Activated CD8-positive, alpha-beta T cell treated with anti-CD3 and anti-CD28 coated beads, Interleukin-2, amount 10 ng/mL, durations not matched to agents 7 days and 5 days (primary cell): Measurements from ENCODE around the gene SSH2. TPM values are rescaled to one million over a fixed set of nuclear protein-coding genes. Genes with fewer than 3 reads are reported as not detected.
"Not testable (repeated sequence)": the region's sequence is repeated elsewhere in the genome, so short reads cannot be mapped to it uniquely, and the experiment has no call there.

ENCODE experiments used
- ATAC-seq: fragments of 150-1000 bp; cut with Tn5 transposase; one replicate; pipeline ENCODE4 v1.10.0; 2021; ENCODE audit warnings: moderate library complexity
- CTCF ChIA-PET: fragments of 350-600 bp; sonication (Branson Sonifier 250); formaldehyde crosslinking; loops from one replicate; lab custom pipeline; 2021; ENCODE audit warnings: antibody characterized with exemption; lab: Charles Lee
- POLR2A ChIA-PET: fragments of 350-600 bp; sonication (Branson Sonifier 250); formaldehyde crosslinking; loops from one replicate; lab custom pipeline; 2021; ENCODE audit warnings: antibody characterized with exemption; lab: Charles Lee
- DNase-seq: peaks from one replicate; pipeline ENCODE4 v3.0.0-alpha.2; 2020
- H3K27ac Mint-ChIP-seq: one replicate; pipeline ENCODE4 v1.8.0; 2021; ENCODE audit warnings: mild to moderate bottlenecking, mixed read lengths
- H3K27me3 Mint-ChIP-seq: one replicate; pipeline ENCODE4 v1.8.0; 2021; ENCODE audit warnings: low read depth, mixed read lengths
- H3K36me3 Mint-ChIP-seq: one replicate; pipeline ENCODE4 v1.8.0; 2021; ENCODE audit warnings: low read depth, mixed read lengths
- H3K4me1 Mint-ChIP-seq: one replicate; pipeline ENCODE4 v1.8.0; 2021; ENCODE audit warnings: low read depth, mixed read lengths
- H3K4me3 Mint-ChIP-seq: one replicate; pipeline ENCODE4 v1.8.0; 2021; ENCODE audit warnings: mild to moderate bottlenecking, mixed read lengths
- H3K9me3 Mint-ChIP-seq: one replicate; pipeline ENCODE4 v1.8.0; 2022; ENCODE audit warnings: mixed read lengths; ENCODE audit not compliant: insufficient read depth
- total RNA-seq, 2 experiments: library from RNA; stranded (reverse); gene quantifications; one replicate each; pipeline ENCODE4 v1.2.3, GENCODE V29; 2021

The SSH2 gene
- total RNA-seq, 2 experiments from 2014 or later = 73.5 to 79.6 TPM

- Mint-ChIP-seq H3K27me3 (no peaks in the 10 kb centered on the region), H3K4me3 (no peak overlapping the region), H3K9me3 (peaks cover 5% of the 10 kb centered on the region), H3K27ac (no peak overlapping the region), H3K36me3 (peaks cover 38% of the 10 kb centered on the region), H3K4me1 (peaks cover 55% of the 10 kb centered on the region)
- DNase-seq (no peak), ATAC-seq (no peak)
- POLR2A ChIA-PET = no interaction called here
- CTCF ChIA-PET = interaction anchor here (1.6 to 2.3 kb wide), 2 partner anchors 32 to 89 kb away, joined by 3 to 8 read pairs; no protein-coding TSS in a partner anchor
Measured at GRCh38 chr17:29728490-29728889, 201.5 kb downstream of the SSH2 start.

GRCh38 chr17:29726715-29727252, 203.2 kb downstream of the SSH2 start:
- Mint-ChIP-seq H3K27ac (peak overlapping the region; percentile 70), H3K36me3 (peaks cover 32% of the 10 kb centered on the region), H3K4me3 (no peak overlapping the region), H3K9me3 (peaks cover 5% of the 10 kb centered on the region), H3K4me1 (peaks cover 60% of the 10 kb centered on the region), H3K27me3 (no peaks in the 10 kb centered on the region)
- ChIA-PET CTCF (interaction anchor here (0.8 to 2.3 kb wide), 4 partner anchors 9 to 205 kb away, joined by 3 to 8 read pairs (median 6); no protein-coding TSS in a partner anchor), POLR2A (no interaction called here)
- ATAC-seq (peak; percentile 40), DNase-seq (no peak)

- CTCF ChIA-PET = interaction anchor here (1.0 kb wide), 1 partner anchor 8 kb away, joined by 4 read pairs; no protein-coding TSS in a partner anchor
- H3K4me3 Mint-ChIP-seq, ATAC-seq, H3K27me3 Mint-ChIP-seq, H3K27ac Mint-ChIP-seq, POLR2A ChIA-PET, H3K9me3 Mint-ChIP-seq, DNase-seq: not testable (repeated sequence)
- Mint-ChIP-seq H3K4me1 (peaks cover 70% of the 10 kb centered on the region), H3K36me3 (peaks cover 34% of the 10 kb centered on the region)
Measured at GRCh38 chr17:29725408-29725807, 204.6 kb downstream of the SSH2 start.

- peaks cover 37% of the 10 kb centered on the region for H3K36me3 Mint-ChIP-seq
- no peaks in the 10 kb centered on the region for H3K27me3 Mint-ChIP-seq
- no peaks in the 10 kb centered on the region for H3K9me3 Mint-ChIP-seq
- H3K4me3 Mint-ChIP-seq = peak overlapping the region; percentile 6
- ATAC-seq (peak; percentile 31), DNase-seq (no peak)
- peaks cover 63% of the 10 kb centered on the region for H3K4me1 Mint-ChIP-seq
- POLR2A ChIA-PET = interaction anchor here (1.1 to 2.6 kb wide), 5 partner anchors 10 to 106 kb away, joined by 3 to 23 read pairs (median 5); no protein-coding TSS in a partner anchor
- CTCF ChIA-PET = interaction anchor here (0.6 to 3.5 kb wide), 16 partner anchors 10 to 207 kb away, joined by 3 to 13 read pairs (median 4); no protein-coding TSS in a partner anchor
- H3K27ac Mint-ChIP-seq = peak overlapping the region; percentile 51
Measured at GRCh38 chr17:29723278-29724047, 206.6 kb downstream of the SSH2 start.

GRCh38 chr17:29722411-29723198, 207.4 kb downstream of the SSH2 start:
- ATAC-seq = peak; percentile 73

GRCh38 chr17:29720551-29720950, 209.5 kb downstream of the SSH2 start:
- Mint-ChIP-seq H3K4me3 (no peak overlapping the region), H3K27me3 (no peaks in the 10 kb centered on the region), H3K4me1 (peaks cover 38% of the 10 kb centered on the region), H3K9me3 (no peaks in the 10 kb centered on the region), H3K36me3 (peaks cover 47% of the 10 kb centered on the region), H3K27ac (no peak overlapping the region)
- ChIA-PET CTCF (no interaction called here), POLR2A (no interaction called here)
- ATAC-seq (no peak), DNase-seq (no peak)

More at GRCh38 chr17:29722411-29723198, 207.4 kb downstream of the SSH2 start:
- Mint-ChIP-seq H3K36me3 (peaks cover 36% of the 10 kb centered on the region), H3K27me3 (no peaks in the 10 kb centered on the region), H3K4me1 (peaks cover 55% of the 10 kb centered on the region), H3K9me3 (no peaks in the 10 kb centered on the region), H3K27ac (peak overlapping the region; percentile 20), H3K4me3 (peak overlapping the region; percentile 3)
- ChIA-PET POLR2A (interaction anchor here (0.6 to 2.6 kb wide), 5 partner anchors 11 to 371 kb away, joined by 3 to 23 read pairs (median 5); no protein-coding TSS in a partner anchor), CTCF (interaction anchor here (0.8 to 3.5 kb wide), 14 partner anchors 9 to 208 kb away, joined by 3 to 13 read pairs (median 5); no protein-coding TSS in a partner anchor)
- peak; percentile 41 for DNase-seq

GRCh38 chr17:29719469-29719868, 210.6 kb downstream of the SSH2 start:
- Mint-ChIP-seq H3K27me3 (no peaks in the 10 kb centered on the region), H3K27ac (no peak overlapping the region), H3K4me1 (peaks cover 39% of the 10 kb centered on the region), H3K9me3 (no peaks in the 10 kb centered on the region), H3K36me3 (peaks cover 46% of the 10 kb centered on the region), H3K4me3 (no peak overlapping the region)
- CTCF ChIA-PET = no interaction called here
- ATAC-seq (no peak), DNase-seq (no peak)
- POLR2A ChIA-PET = no interaction called here

GRCh38 chr17:29718446-29719039, 211.5 kb downstream of the SSH2 start:
- Mint-ChIP-seq H3K4me3 (no peak overlapping the region), H3K36me3 (peaks cover 46% of the 10 kb centered on the region), H3K27ac (no peak overlapping the region), H3K27me3 (no peaks in the 10 kb centered on the region), H3K4me1 (peaks cover 42% of the 10 kb centered on the region), H3K9me3 (no peaks in the 10 kb centered on the region)
- ChIA-PET POLR2A (no interaction called here), CTCF (no interaction called here)
- DNase-seq = no peak
- ATAC-seq = no peak

- ATAC-seq = no peak
- ChIA-PET POLR2A (no interaction called here), CTCF (interaction anchor here (1.1 to 1.4 kb wide), 4 partner anchors 9 to 100 kb away, joined by 3 read pairs; no protein-coding TSS in a partner anchor)
- no peak for DNase-seq
- H3K36me3 Mint-ChIP-seq = peaks cover 51% of the 10 kb centered on the region
- no peak overlapping the region for H3K27ac Mint-ChIP-seq
- H3K4me3 Mint-ChIP-seq = no peak overlapping the region
- no peaks in the 10 kb centered on the region for H3K9me3 Mint-ChIP-seq
- peaks cover 37% of the 10 kb centered on the region for H3K4me1 Mint-ChIP-seq
- no peaks in the 10 kb centered on the region for H3K27me3 Mint-ChIP-seq
Measured at GRCh38 chr17:29717817-29718216, 212.2 kb downstream of the SSH2 start.

- no peaks in the 10 kb centered on the region for H3K9me3 Mint-ChIP-seq
Measured at GRCh38 chr17:29716566-29716965, 213.5 kb downstream of the SSH2 start.

GRCh38 chr17:29715680-29716079, 214.3 kb downstream of the SSH2 start:
- Mint-ChIP-seq H3K27ac (no peak overlapping the region), H3K4me1 (peaks cover 30% of the 10 kb centered on the region), H3K36me3 (peaks cover 59% of the 10 kb centered on the region), H3K27me3 (no peaks in the 10 kb centered on the region), H3K4me3 (no peak overlapping the region), H3K9me3 (no peaks in the 10 kb centered on the region)
- no peak for DNase-seq
- ATAC-seq = no peak
- ChIA-PET CTCF (interaction anchor here (1.1 kb wide), 1 partner anchor 64 kb away, joined by 3 read pairs; no protein-coding TSS in a partner anchor), POLR2A (interaction anchor here (1.0 kb wide), 1 partner anchor 46 kb away, joined by 3 read pairs; no protein-coding TSS in a partner anchor)

More at GRCh38 chr17:29716566-29716965, 213.5 kb downstream of the SSH2 start:
- CTCF ChIA-PET = interaction anchor here (1.1 to 1.4 kb wide), 2 partner anchors 77 to 99 kb away, joined by 3 read pairs; no protein-coding TSS in a partner anchor
- no peak for DNase-seq
- Mint-ChIP-seq H3K27ac (peak overlapping the region; percentile 1), H3K4me1 (peaks cover 30% of the 10 kb centered on the region), H3K36me3 (peaks cover 53% of the 10 kb centered on the region), H3K4me3 (no peak overlapping the region), H3K27me3 (no peaks in the 10 kb centered on the region)
- POLR2A ChIA-PET = no interaction called here
- no peak for ATAC-seq
